Measurements from ENCODE around the gene AZU1. TPM values are rescaled to one million over a fixed set of nuclear protein-coding genes. Genes with fewer than 3 reads are reported as not detected.
A peak's percentile ranks its signal among the peaks of the same experiment; 100 is the strongest.

AZU1 gene
- total RNA-seq, 1 experiment from 2014 or later = 1.6 TPM

- H3K27me3 ChIP-seq (ENCODE audit: insufficient read depth, low read length) = no peaks in the 10 kb centered on the region
- no peak overlapping the region for H3K18ac ChIP-seq (ENCODE audit: insufficient read length, low read depth, low read length)
- no peak overlapping the region for H4K5ac ChIP-seq (ENCODE audit: insufficient read length, low read depth, low read length)
- WGBS (ENCODE audit: extremely low coverage, insufficient read length, low lambda C conversion rate) = no CpG with 5 or more reads among the region's 16 CpGs
- no peaks in the 10 kb centered on the region for H3K79me2 ChIP-seq (ENCODE audit: insufficient read depth, low read length)
- no peaks in the 10 kb centered on the region for H3K9me3 ChIP-seq (ENCODE audit: control insufficient read depth, low read depth, low read length)
- H2AFZ ChIP-seq (ENCODE audit: low read length) = no peak overlapping the region
- H4K91ac ChIP-seq (ENCODE audit: insufficient read length, low read depth, low read length) = no peak overlapping the region
- TF ChIP-seq CTCF (conservative IDR thresholded peaks at IDR 0.05) = no peak
- H4K20me1 ChIP-seq (ENCODE audit: control insufficient read depth, insufficient read depth, insufficient read length) = no peaks in the 10 kb centered on the region
- Mint-ChIP-seq H3K9me3 (no peaks in the 10 kb centered on the region; a peak in 1 of 5 replicates), H3K4me3 (no peak overlapping the region), H3K27me3 (ENCODE audit: low read depth) (no peaks in the 10 kb centered on the region), H3K36me3 (ENCODE audit: insufficient read depth in 1 of 3, low read depth in 3 of 3) (no peaks in the 10 kb centered on the region), H3K27ac (peak overlapping the region in 1 of 3 experiments; percentile 44; a peak in 1 of 7 replicates), H3K4me1 (peaks cover 23 to 36% of the 10 kb centered on the region in 2 experiments)
- H4K8ac ChIP-seq (replicated peaks; ENCODE audit: insufficient read length, low read depth, low read length) = no peak overlapping the region
- no peak overlapping the region for H2BK15ac ChIP-seq (ENCODE audit: low read depth, low read length)
- DNase-seq = peak; percentile 41
- H3K56ac ChIP-seq (ENCODE audit: insufficient read length, low read depth, low read length) = no peak overlapping the region
- H3K4ac ChIP-seq (ENCODE audit: low read depth, low read length) = no peak overlapping the region
- no peaks in the 10 kb centered on the region; the same call in 1 of the 2 replicates for H3K4me1 ChIP-seq (ENCODE audit: insufficient read depth, low read length)
- H2BK120ac ChIP-seq (ENCODE audit: low read depth, low read length, poor library complexity, severe bottlenecking) = no peak overlapping the region
- H3K79me1 ChIP-seq (ENCODE audit: insufficient read depth, low read depth, low read length, poor library complexity, severe bottlenecking) = no peaks in the 10 kb centered on the region
- no peak overlapping the region for H3K9ac ChIP-seq (ENCODE audit: extremely low read depth, insufficient read length, low read length)
- no peak overlapping the region for H3K4me2 ChIP-seq (ENCODE audit: insufficient read depth, insufficient read length, low read length)
- H2BK12ac ChIP-seq (ENCODE audit: insufficient read length, low read depth, low read length) = no peak overlapping the region
- no peak overlapping the region for H2AK5ac ChIP-seq (ENCODE audit: insufficient read length, low read length)
- H3K27ac ChIP-seq (ENCODE audit: insufficient read length, low read depth, low read length) = no peak overlapping the region
- no peak overlapping the region for H3K23ac ChIP-seq (ENCODE audit: insufficient read length, low read depth, low read length)
- H3K14ac ChIP-seq (ENCODE audit: insufficient read depth, low read length) = no peak overlapping the region
- H2BK5ac ChIP-seq (ENCODE audit: insufficient read length, low read length) = no peak overlapping the region
- H2BK20ac ChIP-seq (ENCODE audit: low read depth, low read length, poor library complexity, severe bottlenecking) = no peak overlapping the region
- H3K23me2 ChIP-seq (ENCODE audit: insufficient read length, low read depth, low read length, poor library complexity, severe bottlenecking) = no peaks in the 10 kb centered on the region
- H3T11ph ChIP-seq (ENCODE audit: low read length) = no peak overlapping the region
Observed at GRCh38 chr19:792306-792885, 35.2 kb upstream of the AZU1 start.
